Dedifferentiated amniotic fluid mesenchymal stem cell (primary cell): ENCODE data around the gene DEGS2.
A peak's percentile ranks its signal among the peaks of the same experiment; 100 is the strongest.
"Not testable (repeated sequence)": the region's sequence is repeated elsewhere in the genome, so short reads cannot be mapped to it uniquely, and the experiment has no call there.

Experiments
- DNase-seq: peaks from one replicate; pipeline ENCODE4 v3.0.0-alpha.2; 2016; ENCODE audit errors: extremely low spot score

Gene DEGS2

GRCh38 chr14:100159094-100159864, at the start of gene DEGS2:
DEGS2 (minus strand) TSS chr14:100159645; CDS start chr14:100159587, 58 bp downstream.
- DNase-seq, result no peak

GRCh38 chr14:100208136-100208535, 48.7 kb upstream of the DEGS2 start:
- DNase-seq, result not testable (repeated sequence)

GRCh38 chr14:100207588-100207987, 48.1 kb upstream of the DEGS2 start:
- DNase-seq, result not testable (repeated sequence)

GRCh38 chr14:100204835-100205167, 45.4 kb upstream of the DEGS2 start:
- DNase-seq, result not testable (repeated sequence)

GRCh38 chr14:100203962-100204834, 44.8 kb upstream of the DEGS2 start:
- no peak for DNase-seq

- DNase-seq, result no peak
These were observed 43.7 kb upstream of the DEGS2 start for GRCh38 chr14:100203146-100203545.

GRCh38 chr14:100202712-100203111, 43.3 kb upstream of the DEGS2 start:
- no peak for DNase-seq

GRCh38 chr14:100201701-100202100, 42.3 kb upstream of the DEGS2 start:
- DNase-seq, result no peak

- no peak for DNase-seq
These were observed 40.9 kb upstream of the DEGS2 start for GRCh38 chr14:100200311-100200710.

GRCh38 chr14:100199240-100199860, 39.9 kb upstream of the DEGS2 start:
- no peak for DNase-seq

GRCh38 chr14:100193417-100194357, 34.2 kb upstream of the DEGS2 start:
- no peak for DNase-seq

GRCh38 chr14:100192672-100193416, 33.4 kb upstream of the DEGS2 start:
- DNase-seq, result peak; percentile 96

- DNase-seq, result no peak
These were observed 32.8 kb upstream of the DEGS2 start for GRCh38 chr14:100192250-100192671.

GRCh38 chr14:100191584-100192249, 32.3 kb upstream of the DEGS2 start:
- no peak for DNase-seq

- no peak for DNase-seq
These were observed 30.7 kb upstream of the DEGS2 start for GRCh38 chr14:100190126-100190525.

GRCh38 chr14:100188392-100189030, 29.1 kb upstream of the DEGS2 start:
- no peak for DNase-seq

GRCh38 chr14:100187247-100187833, 27.9 kb upstream of the DEGS2 start:
- no peak for DNase-seq

GRCh38 chr14:100181876-100182551, 22.6 kb upstream of the DEGS2 start:
- DNase-seq, result not testable (repeated sequence)
